Activated gamma-delta T cell (primary cell): ENCODE results near the gene ZCCHC4.
A peak's percentile ranks its signal among the peaks of the same experiment; 100 is the strongest.

Experiments used
- DNase-seq: peaks from one replicate; lab custom pipeline; 2025; lab: John Stamatoyannopoulos, UW
- total RNA-seq, 2 donors: gene quantifications; one replicate each; lab custom pipeline; 2026; lab: John Stamatoyannopoulos, UW

ZCCHC4 gene, protein sequence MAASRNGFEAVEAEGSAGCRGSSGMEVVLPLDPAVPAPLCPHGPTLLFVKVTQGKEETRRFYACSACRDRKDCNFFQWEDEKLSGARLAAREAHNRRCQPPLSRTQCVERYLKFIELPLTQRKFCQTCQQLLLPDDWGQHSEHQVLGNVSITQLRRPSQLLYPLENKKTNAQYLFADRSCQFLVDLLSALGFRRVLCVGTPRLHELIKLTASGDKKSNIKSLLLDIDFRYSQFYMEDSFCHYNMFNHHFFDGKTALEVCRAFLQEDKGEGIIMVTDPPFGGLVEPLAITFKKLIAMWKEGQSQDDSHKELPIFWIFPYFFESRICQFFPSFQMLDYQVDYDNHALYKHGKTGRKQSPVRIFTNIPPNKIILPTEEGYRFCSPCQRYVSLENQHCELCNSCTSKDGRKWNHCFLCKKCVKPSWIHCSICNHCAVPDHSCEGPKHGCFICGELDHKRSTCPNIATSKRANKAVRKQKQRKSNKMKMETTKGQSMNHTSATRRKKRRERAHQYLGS
- total RNA-seq: 20.8 to 22.9 reads per million in 2 donors

- DNase-seq: peak; percentile 80
Measured at GRCh38 chr4:25312496-25313200, at the start of gene ZCCHC4. ZCCHC4 (plus strand) TSS chr4:25312774; CDS start chr4:25312810, 36 bp downstream.

GRCh38 chr4:25271866-25272265 lies 40.7 kb upstream of the ZCCHC4 start:
- no peak for DNase-seq

- DNase-seq: no peak
Measured at GRCh38 chr4:25280210-25280609, 32.4 kb upstream of the ZCCHC4 start.

- DNase-seq: no peak
Measured at GRCh38 chr4:25283948-25284347, 28.6 kb upstream of the ZCCHC4 start.

DNA sequence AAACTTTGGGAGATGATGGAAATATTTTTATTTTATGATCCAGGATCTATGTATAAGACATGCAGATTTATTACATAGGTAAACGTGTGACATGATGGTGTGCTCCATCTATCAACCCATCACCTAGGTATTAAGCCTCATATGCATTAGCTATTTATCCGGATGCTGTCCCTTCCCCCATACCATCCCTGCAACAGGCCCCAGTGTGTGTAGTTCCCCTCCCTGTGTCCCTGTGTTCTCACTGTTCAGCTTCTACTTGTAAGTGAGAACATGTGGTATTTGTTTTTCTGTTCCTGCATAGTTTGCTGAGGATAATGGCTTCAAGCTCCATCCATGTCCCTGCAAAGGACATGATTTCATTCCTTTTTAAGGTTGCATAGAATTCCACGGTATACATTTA lies 28.1 kb upstream of the ZCCHC4 start:
- DNase-seq: no peak

- no peak for DNase-seq
Measured at GRCh38 chr4:25290490-25291067, 22.0 kb upstream of the ZCCHC4 start.

DNA sequence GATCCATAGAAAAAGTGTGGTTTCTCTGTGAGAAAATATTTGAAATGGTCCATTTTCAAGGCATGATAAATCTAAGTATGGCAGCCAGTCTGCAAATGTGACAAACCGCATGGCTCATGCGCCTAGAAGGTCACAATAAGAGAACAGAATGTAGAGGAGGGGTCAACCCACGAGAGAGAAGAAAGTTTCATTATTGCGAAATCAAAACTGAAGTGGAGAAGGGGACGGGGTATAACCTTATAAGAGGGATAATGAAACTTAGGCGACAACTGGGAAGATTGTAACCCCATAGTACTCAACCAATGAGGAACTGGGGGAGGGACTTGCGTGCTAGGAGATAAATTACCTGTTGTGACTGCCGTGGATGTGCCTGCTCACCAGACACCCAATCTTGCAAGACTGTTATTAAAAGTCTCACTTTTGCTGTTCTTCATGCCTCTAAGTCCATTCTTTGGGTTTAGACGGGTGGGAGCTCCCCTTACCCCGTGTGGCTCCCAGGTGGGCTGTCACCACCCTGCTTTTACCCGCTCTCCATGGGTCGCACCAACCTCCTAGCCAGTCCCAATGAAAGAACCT lies 21.3 kb upstream of the ZCCHC4 start:
- DNase-seq: no peak

GRCh38 chr4:25297528-25298242 lies 14.9 kb upstream of the ZCCHC4 start:
- no peak for DNase-seq

GRCh38 chr4:25299476-25300203 lies 12.9 kb upstream of the ZCCHC4 start:
- no peak for DNase-seq

DNA sequence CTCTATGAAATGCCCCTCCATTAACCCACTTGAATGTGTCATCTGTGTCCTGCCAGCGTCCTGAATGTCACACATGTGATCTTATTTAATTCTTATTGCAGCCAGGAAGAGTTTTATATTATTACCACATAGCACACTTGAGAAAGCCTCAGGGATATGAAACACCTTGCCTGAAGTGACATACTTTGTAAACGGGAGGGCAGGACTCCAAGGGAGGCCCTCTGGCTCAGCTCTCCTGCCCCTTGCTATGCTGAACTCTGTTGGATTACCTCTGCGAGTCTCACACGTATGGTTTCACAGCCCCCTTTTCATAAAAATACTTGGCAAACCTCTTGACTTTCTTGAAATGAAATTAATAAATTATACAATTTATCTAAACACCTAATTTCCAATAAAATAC lies 11.1 kb upstream of the ZCCHC4 start:
- no peak for DNase-seq

DNA sequence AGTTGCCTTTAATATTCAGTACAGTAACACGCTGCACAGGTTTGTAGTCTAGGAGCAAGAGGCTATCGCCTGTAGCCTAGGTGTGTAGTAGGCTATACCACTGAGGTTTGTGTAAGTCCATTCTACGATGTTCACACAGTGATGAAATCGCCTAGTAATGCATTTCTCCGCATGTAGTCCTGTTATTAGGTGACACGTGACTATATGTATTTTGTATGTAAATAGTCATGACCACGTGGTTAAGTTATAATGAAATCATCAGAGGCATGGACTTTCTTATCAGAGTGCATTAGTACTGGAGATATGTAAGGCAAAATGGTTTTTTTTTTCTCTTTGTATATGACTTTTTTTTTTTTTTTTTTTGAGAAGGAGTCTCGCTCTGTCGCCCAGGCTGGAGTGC lies 9.9 kb upstream of the ZCCHC4 start:
- DNase-seq: no peak

- DNase-seq: no peak
Measured at GRCh38 chr4:25303578-25303977, 9.0 kb upstream of the ZCCHC4 start.

GRCh38 chr4:25306518-25307057 lies 6.0 kb upstream of the ZCCHC4 start:
- DNase-seq: no peak

- no peak for DNase-seq
Measured at GRCh38 chr4:25307596-25307995, 5.0 kb upstream of the ZCCHC4 start.

- DNase-seq: no peak
Measured at GRCh38 chr4:25308306-25308705, 4.3 kb upstream of the ZCCHC4 start.

DNA sequence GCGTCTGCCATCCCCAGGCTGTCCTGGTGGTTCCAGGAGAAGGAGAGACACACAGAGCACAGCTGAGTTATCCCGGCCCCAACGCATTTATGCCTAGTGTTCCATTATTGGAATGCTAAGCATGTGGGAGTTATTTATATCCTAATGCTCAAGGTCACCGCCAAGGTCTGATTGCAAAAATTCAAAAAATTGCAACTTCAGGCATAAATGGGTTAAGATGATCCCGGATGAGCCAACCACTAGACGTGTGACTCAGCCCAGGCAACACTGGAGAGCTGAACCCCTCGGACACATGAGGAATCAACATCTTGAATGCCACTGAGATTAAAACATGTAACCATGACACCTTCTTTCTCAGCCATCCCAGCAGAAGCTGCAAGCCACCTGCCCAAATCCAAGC lies 3.8 kb upstream of the ZCCHC4 start:
- no peak for DNase-seq

DNA sequence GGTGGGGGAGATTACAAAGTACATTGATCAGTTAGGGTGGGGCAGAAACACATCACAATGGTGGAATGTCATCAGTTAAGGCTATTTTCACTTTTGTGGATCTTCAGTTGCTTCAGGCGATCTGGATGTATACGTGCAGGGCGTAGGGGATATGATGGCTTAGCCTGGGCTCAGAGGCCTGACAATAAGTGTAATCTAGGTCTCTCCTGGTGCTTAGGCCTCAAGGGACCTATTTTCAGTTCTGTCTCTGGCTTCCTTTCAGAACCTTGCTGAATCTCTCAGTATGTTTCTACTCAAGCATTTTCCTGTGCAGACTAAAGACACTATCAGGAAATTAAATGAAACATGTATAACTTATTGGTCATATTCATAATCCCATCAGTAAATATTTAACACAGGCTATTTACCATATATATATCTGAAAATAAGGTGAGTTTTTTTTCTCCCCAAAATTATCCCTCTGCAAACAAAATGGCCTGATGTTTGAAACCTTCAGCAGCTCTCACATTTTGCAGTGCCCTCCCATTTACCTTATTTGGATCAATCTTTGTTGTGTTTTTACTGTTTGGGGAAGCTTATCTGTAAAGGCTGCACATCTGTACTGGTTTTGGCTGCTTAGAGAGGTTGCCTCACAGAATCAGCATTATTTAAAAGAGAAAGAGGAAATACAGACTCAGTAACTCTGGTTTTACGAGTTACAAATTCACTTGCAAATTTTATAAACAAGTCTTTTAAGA lies 2.3 kb upstream of the ZCCHC4 start:
- DNase-seq: no peak

GRCh38 chr4:25310803-25311166 lies 1.8 kb upstream of the ZCCHC4 start:
- DNase-seq: no peak

DNA sequence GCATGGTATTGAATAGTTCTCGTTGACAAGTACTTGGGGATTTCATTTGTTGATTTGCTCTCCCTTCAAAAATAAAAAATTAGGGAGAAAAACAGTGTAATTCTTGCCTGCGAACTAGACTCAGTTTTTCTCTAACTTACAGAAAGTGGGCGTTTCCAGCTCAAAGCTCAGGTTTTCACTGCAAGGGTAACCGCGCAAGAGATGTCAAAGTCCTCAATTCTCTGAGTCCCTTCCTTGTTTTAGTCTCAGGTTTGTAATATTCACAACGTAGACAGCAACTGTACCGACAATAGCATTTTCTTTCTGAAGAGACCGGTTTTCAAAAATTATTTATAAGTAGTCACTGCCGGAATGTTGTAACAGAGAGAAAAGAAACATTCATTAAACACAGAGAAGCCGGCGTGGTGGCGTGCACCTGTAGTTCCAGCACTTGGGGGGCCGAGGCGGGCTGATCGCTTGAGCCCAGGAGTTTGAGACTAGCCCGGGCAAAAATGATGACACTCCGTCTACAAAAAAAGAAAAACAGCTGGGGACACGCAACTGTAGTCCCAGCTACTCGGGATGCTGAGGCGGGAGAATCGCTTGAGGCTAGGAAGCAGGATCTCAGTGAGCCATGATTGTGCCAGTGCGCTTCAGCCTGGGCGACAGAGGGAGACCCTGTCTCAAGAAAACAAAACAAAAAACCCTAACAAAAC lies 774 bp downstream of the ZCCHC4 start:
- DNase-seq: no peak
